Activated CD8-positive, alpha-beta memory T cell treated with anti-CD3 and anti-CD28 coated beads for 48 hours (primary cell): Measurements from ENCODE around the gene CACNB4.
"Not testable (repeated sequence)": the region's sequence is repeated elsewhere in the genome, so short reads cannot be mapped to it uniquely, and the experiment has no call there.

ENCODE experiments used
- DNase-seq, 3 experiments: peaks; one replicate each; pipeline ENCODE4 v3.0.0-alpha.2; 2020; ENCODE audit warnings: low read depth in 2 of 3, low spot score in 2 of 3

CACNB4 gene

GRCh38 chr2:152024477-152024876 lies 74.4 kb downstream of the CACNB4 start:
- DNase-seq: no peak

- DNase-seq: no peak
These were observed 76.8 kb downstream of the CACNB4 start for GRCh38 chr2:152022090-152022489.

- DNase-seq: not testable (repeated sequence)
These were observed 77.8 kb downstream of the CACNB4 start for GRCh38 chr2:152021001-152021400.

- DNase-seq: no peak
These were observed 79.1 kb downstream of the CACNB4 start for GRCh38 chr2:152019732-152020131.

DNA sequence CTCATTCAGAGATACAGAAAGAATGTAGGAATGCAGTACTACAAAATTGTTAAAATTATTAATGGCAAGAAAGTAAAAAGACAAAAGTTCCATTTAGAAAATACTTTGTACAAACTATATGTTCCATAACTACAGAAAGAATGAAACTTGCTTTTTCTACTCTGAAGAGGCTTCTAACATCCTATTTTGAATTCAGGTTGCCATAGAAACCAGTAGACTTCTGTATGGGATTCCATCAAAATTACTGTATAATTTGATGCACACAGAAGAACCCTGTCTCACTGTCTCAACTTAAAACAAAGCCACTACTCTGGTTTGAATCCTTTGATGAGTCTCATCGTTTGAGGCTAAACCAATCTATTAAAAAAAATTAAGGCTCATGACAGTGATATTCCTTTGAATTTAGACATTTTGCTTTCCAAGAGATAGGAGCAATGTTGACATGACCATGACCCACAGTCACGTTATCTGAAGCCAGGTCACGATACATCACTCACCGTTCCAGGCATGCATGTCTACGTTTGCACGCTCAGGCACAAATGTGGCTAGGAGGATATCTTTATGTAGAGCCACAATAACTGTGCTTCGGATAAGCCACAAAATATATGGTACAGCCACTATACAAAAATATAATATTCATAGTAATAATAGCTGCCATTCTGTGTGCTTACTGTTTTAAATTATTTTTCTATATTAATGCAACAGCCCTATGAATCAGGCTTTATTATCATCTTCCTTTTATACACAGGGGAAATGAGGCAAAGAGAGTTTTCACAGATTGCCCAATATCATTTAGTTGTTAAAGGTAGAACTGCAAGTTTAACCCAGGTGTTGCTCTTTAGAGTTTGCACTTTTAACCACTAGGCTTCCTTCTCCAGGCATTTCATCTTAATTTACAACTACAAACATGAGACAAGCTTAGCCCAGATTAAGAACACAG lies 82.4 kb downstream of the CACNB4 start:
- DNase-seq: no peak

DNA sequence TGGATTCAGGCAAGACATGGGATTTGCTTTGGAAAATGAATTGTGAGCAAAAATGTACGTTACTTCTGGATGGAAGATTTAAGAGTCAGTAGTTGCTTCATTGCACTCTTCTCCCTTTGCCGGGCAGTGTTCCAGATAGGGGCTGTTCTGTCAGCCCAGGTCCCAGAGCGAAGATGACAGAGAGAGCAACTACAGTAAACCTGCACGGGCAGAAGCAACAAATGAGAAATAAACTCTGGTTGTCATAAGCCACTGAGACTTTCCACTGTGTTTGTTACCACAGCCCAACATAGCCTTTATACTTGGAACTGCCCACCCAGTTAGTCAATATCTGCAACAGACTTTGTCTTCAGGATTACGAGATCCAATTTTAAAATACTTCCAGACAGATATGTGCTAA lies 83.3 kb downstream of the CACNB4 start:
- no peak for DNase-seq

GRCh38 chr2:152012697-152013096 lies 86.1 kb downstream of the CACNB4 start:
- no peak for DNase-seq

DNA sequence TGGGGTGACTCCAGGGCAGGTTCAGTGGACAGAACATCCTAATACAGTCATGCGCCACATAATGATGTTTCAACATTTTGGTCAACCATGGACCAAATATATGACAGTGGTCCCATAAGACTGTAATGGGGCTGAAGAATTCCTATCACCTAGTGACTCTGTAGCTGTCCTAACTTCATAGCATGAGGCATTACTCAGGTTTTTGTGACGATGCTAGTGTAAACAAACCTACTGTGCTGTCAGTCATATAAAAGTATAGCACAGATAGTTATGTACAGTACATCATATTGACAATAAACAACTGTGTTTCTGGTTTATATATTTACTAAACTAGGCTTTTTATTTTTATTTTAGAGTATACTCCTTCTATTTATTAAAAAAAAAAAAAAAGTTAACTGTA lies 87.1 kb downstream of the CACNB4 start:
- no peak for DNase-seq

- no peak for DNase-seq
These were observed 93.2 kb downstream of the CACNB4 start for GRCh38 chr2:152005607-152006006.

- DNase-seq: not testable (repeated sequence)
These were observed 95.6 kb downstream of the CACNB4 start for GRCh38 chr2:152003283-152003682.

- no peak for DNase-seq
These were observed 99.8 kb downstream of the CACNB4 start for GRCh38 chr2:151999053-151999452.

- DNase-seq: no peak
These were observed 102.4 kb downstream of the CACNB4 start for GRCh38 chr2:151996243-151997003.

DNA sequence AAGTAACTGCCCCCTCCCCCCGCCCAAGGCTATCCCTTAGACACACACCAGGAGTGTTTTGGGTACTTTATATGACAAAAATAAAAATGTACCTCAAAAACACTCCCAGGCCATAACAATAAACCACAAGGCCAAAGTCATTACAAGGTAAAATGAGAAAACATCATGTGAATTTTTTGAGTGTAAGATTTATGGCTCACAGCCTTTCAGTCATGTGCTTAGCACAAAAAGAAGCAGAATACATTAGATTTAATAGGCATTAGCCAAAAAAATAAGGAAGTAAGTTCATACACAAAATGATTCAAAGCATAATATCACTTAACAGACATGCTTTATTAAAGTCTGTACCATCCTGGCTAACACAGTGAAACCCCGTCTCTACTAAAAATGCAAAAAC lies 103.7 kb downstream of the CACNB4 start:
- DNase-seq: no peak

- DNase-seq: not testable (repeated sequence)
These were observed 104.7 kb downstream of the CACNB4 start for GRCh38 chr2:151994178-151994577.

DNA sequence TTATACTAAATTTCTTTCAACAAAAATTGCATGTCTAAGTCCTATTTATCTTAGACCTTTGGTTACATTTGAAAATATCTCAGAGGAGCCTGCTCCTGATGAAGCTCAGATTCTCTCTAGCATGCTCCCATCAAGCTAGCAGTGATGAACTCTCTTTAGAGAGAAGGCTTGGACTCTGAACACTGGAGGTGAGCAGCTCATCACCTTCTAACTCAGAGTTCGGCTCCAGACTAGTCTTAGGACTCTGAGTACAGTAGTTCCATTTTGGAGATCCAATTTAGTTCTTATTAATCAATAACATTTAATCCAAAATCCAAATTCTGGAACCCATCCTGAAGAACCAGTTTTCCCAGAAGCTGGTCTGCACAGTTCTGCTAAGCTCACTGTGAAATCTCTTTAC lies 107.8 kb downstream of the CACNB4 start:
- no peak for DNase-seq

GRCh38 chr2:151989378-151989777 lies 109.5 kb downstream of the CACNB4 start:
- no peak for DNase-seq

DNA sequence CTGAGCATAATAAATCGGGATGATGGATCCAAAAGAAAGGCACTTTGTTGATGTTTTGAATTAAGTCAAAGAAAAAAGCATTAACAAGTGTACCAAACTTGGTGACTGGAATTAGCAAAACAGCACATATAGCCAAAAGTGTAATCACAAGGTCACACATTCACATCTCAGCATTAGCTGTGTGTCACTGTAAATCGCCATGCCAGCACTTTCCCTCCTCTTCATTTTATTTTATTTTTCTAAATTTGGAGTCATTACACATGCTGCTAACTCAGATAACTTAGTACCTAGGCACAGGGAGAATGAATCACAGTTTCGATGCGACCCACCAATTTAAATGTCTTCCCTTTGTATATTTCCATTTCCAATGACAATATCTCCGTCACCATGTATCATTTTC lies 111.4 kb downstream of the CACNB4 start:
- no peak for DNase-seq

- no peak for DNase-seq
These were observed 114.3 kb downstream of the CACNB4 start for GRCh38 chr2:151984424-151985083.

GRCh38 chr2:151983221-151983620 lies 115.6 kb downstream of the CACNB4 start:
- no peak for DNase-seq

DNA sequence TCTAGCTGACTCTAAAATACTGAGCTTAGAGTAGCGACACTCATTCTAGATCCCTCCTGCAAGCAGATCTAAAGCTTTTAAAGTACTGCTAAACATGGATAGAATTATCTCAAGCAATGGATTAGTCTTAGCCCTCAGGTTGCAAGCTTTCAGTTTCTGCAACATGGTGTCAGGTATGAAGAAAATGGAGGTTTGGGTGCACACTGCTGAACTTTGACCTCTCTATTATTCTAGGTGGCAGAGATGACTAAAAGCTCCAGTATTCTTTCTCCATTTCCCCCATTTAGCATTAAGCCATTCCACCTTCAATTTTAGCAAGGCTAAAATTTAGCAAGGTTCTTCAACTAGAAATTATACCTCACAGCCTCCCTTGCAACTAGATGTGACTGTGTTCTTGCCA lies 117.0 kb downstream of the CACNB4 start:
- DNase-seq: no peak

DNA sequence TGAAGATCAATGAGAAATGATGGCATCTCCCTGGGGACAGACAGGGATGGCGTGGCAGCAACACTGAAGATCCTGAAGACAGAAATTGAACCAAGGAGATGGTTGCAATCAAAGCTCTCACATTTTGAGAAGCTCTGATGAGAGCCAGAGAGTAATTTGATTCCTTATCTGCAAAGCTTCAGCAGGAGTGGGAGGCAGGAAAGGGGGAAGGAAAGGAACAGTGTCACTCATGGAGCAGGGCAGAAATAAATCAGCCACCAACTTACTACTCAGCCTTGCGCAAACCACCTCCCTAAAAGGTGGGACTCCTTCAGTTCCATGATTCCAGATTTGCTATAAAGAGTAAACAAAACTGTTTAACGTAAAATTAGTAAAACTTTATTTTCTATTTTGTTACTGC lies 119.2 kb downstream of the CACNB4 start:
- DNase-seq: no peak

GRCh38 chr2:151978709-151979108 lies 120.1 kb downstream of the CACNB4 start:
- DNase-seq: no peak
